Endodermal cell (in vitro differentiated cells): ENCODE measurements around the gene NINL. TPM values are rescaled to one million over a fixed set of nuclear protein-coding genes. Genes with fewer than 3 reads are reported as not detected.

Source experiments
- DNase-seq: peaks from one replicate; pipeline ENCODE4 v3.0.0-alpha.2; 2017
- H3K27ac ChIP-seq: 2 replicates; pipeline ENCODE4 v1.5.1; 2013; ENCODE audit warnings: mild to moderate bottlenecking, low read depth, low read length, moderate library complexity
- H3K27me3 ChIP-seq: 2 replicates; pipeline ENCODE4 v1.6.1; 2013; ENCODE audit warnings: mild to moderate bottlenecking, low read length, moderate library complexity; ENCODE audit not compliant: insufficient read depth, control insufficient read depth, poor library complexity, severe bottlenecking
- H3K36me3 ChIP-seq: 2 replicates; pipeline ENCODE4 v1.7.0; 2013; ENCODE audit warnings: mild to moderate bottlenecking, low read length, moderate library complexity; ENCODE audit not compliant: control insufficient read depth, insufficient read depth
- H3K4me1 ChIP-seq: one replicate; pipeline ENCODE4 v1.7.0; 2013; ENCODE audit warnings: low read length; ENCODE audit not compliant: control insufficient read depth, insufficient read depth
- H3K4me3 ChIP-seq: 2 replicates; pipeline ENCODE4 v1.5.1; 2013; ENCODE audit warnings: mild to moderate bottlenecking, low read length, moderate library complexity
- H3K9ac ChIP-seq: 2 replicates; pipeline ENCODE4 v1.6.1; 2013; ENCODE audit warnings: mild to moderate bottlenecking, low read length, moderate library complexity; ENCODE audit not compliant: poor library complexity, severe bottlenecking; ENCODE audit errors: extremely low read depth
- H3K9me3 ChIP-seq: 2 replicates; pipeline ENCODE4 v1.6.1; 2013; ENCODE audit warnings: mild to moderate bottlenecking, low read length, moderate library complexity; ENCODE audit not compliant: control insufficient read depth
- H3K27ac Mint-ChIP-seq: 2 replicates; pipeline ENCODE4 v1.8.0; 2020; ENCODE audit warnings: mixed read lengths
- H3K27me3 Mint-ChIP-seq: 2 replicates; pipeline ENCODE4 v1.8.0; 2021; ENCODE audit warnings: mild to moderate bottlenecking, mixed read lengths; ENCODE audit not compliant: insufficient read depth
- H3K36me3 Mint-ChIP-seq: 2 replicates; pipeline ENCODE4 v1.8.0; 2020; ENCODE audit warnings: low read depth, mixed read lengths
- H3K4me1 Mint-ChIP-seq: 2 replicates; pipeline ENCODE4 v1.8.0; 2020; ENCODE audit warnings: mixed read lengths
- H3K4me3 Mint-ChIP-seq: 2 replicates; pipeline ENCODE4 v1.8.0; 2020; ENCODE audit warnings: mild to moderate bottlenecking, moderate library complexity, mixed read lengths
- H3K9me3 Mint-ChIP-seq: 2 replicates; pipeline ENCODE4 v1.8.0; 2020; ENCODE audit warnings: mild to moderate bottlenecking, mixed read lengths
- CTCF ChIP-seq: fragments of 200-600 bp; sonication (generic); conservative IDR thresholded peaks from 2 replicates; pipeline ENCODE4 v1.5.0; 2021; ENCODE audit warnings: antibody characterized with exemption, mild to moderate bottlenecking
- WGBS, 2 experiments: methylation state at CpG; one replicate each; pipeline versions ENCODE4 v1.1.5 to v1.1.7; 2013; ENCODE audit warnings: missing lambda C conversion rate in 2 of 2, mixed read lengths in 1 of 2; ENCODE audit not compliant: insufficient coverage in 1 of 2, insufficient read length in 1 of 2; 5-methylcytosine and 5-hydroxymethylcytosine counted together
- total RNA-seq, 2 donors: library from RNA; stranded (reverse); fragmentation: NEBNext Ultra II Directional in 1 of 2; extraction: Animal tissue kit (Norgen Biotek cat#: 25700) in 1 of 2; gene quantifications; 2 replicates in 1 of 2; 3 replicates in 1 of 2; pipeline ENCODE4 v1.2.1, GENCODE V29; 2021

Gene NINL
- total RNA-seq, 2 donors from 2014 or later = 78.5 to 101 TPM

GRCh38 chr20:25490656-25491445 lies 94.5 kb downstream of the NINL start:
- no peak for DNase-seq
- no peaks in the 10 kb centered on the region for H3K27me3 Mint-ChIP-seq
- peaks cover 51% of the 10 kb centered on the region for H3K36me3 Mint-ChIP-seq
- no peak overlapping the region for H3K9ac ChIP-seq
- H3K9me3 ChIP-seq = no peaks in the 10 kb centered on the region
- H3K27ac Mint-ChIP-seq = peak overlapping the region; percentile 52
- H3K27ac ChIP-seq = no peak overlapping the region
- no peak for TF ChIP-seq CTCF
- 94 to 95% methylated on average over 8 to 15 of the region's 15 CpGs for WGBS, 2 experiments
- H3K4me3 ChIP-seq = no peak overlapping the region
- no peak overlapping the region for H3K4me3 Mint-ChIP-seq
- no peaks in the 10 kb centered on the region for H3K4me1 ChIP-seq
- H3K36me3 ChIP-seq = peaks cover 65% of the 10 kb centered on the region
- no peaks in the 10 kb centered on the region for H3K9me3 Mint-ChIP-seq
- no peaks in the 10 kb centered on the region for H3K4me1 Mint-ChIP-seq
- no peaks in the 10 kb centered on the region for H3K27me3 ChIP-seq

DNA sequence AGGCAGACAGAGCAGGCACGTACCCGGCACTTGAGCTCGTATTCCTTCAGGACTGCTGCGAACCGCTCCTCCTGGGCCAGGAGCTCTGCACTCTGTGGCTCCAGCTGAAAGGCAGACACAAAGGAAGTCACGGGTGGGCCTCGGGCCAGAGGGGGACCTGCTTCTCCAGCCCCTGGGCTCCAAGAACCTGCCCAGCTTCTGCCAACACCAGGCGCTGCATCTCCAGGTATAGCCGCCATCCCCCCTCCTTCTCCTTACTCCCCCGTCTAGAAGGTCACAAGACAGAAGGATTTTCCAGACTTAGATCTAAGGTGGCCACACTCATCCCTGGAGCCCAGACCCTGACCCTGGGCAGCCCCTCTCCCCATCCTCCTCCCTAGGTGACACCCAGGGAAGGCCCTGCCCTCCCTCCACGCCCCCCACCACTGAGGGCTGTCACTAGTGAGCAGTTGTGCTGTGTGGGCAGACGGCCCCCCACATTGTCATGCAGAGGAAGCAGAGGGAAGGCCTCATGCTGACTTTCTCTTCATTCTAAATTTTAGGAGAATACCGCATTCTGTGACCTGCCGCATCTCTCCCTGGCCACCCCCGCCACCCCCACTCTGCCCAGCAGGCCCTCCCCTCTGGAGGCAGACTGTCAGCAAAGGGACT lies 96.0 kb downstream of the NINL start:
- Mint-ChIP-seq H3K27me3 (no peaks in the 10 kb centered on the region), H3K4me1 (no peaks in the 10 kb centered on the region), H3K9me3 (no peaks in the 10 kb centered on the region), H3K36me3 (peaks cover 50% of the 10 kb centered on the region), H3K27ac (peak overlapping the region; percentile 49), H3K4me3 (no peak overlapping the region)
- H3K27me3 ChIP-seq = no peaks in the 10 kb centered on the region
- no peak for TF ChIP-seq CTCF
- H3K9ac ChIP-seq = no peak overlapping the region
- no peak for DNase-seq
- H3K4me3 ChIP-seq = no peak overlapping the region
- peaks cover 73% of the 10 kb centered on the region for H3K36me3 ChIP-seq
- H3K9me3 ChIP-seq = no peaks in the 10 kb centered on the region
- peak overlapping the region; percentile 10 for H3K27ac ChIP-seq
- 93 to 100% methylated on average over 5 to 15 of the region's 15 CpGs for WGBS, 2 experiments
- no peaks in the 10 kb centered on the region for H3K4me1 ChIP-seq

DNA sequence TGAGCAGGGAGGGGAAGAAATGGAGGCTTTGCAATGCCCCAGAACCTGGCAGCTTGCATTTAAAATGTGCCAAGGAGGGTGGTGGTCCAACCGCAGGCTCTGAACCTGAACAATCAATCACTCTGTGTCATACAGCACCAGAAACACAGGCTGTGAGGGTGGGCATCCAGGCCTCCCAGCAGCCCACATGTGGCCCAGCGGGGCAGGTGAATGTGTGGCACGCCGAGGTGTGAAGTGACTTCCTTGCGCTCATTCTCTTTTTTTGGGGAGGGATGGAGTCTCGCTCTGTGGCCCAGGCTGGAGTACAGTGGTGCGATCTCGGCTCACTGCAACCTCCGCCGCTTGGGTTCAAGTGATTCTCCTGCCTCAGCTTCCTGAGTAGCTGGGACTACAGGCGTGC lies 97.4 kb downstream of the NINL start:
- H3K4me3 ChIP-seq = no peak overlapping the region
- no peak overlapping the region for H3K27ac Mint-ChIP-seq
- H3K4me1 ChIP-seq = no peaks in the 10 kb centered on the region
- H3K9ac ChIP-seq = no peak overlapping the region
- H3K27me3 Mint-ChIP-seq = no peaks in the 10 kb centered on the region
- no peaks in the 10 kb centered on the region for H3K9me3 ChIP-seq
- peaks cover 57% of the 10 kb centered on the region for H3K36me3 Mint-ChIP-seq
- no peak overlapping the region for H3K4me3 Mint-ChIP-seq
- no peaks in the 10 kb centered on the region for H3K4me1 Mint-ChIP-seq
- no peak overlapping the region for H3K27ac ChIP-seq
- TF ChIP-seq CTCF = no peak
- WGBS, 2 experiments = 89 to 93% methylated on average over 7 to 11 of the region's 11 CpGs
- no peaks in the 10 kb centered on the region for H3K9me3 Mint-ChIP-seq
- no peaks in the 10 kb centered on the region for H3K27me3 ChIP-seq
- no peak for DNase-seq
- peaks cover 75% of the 10 kb centered on the region for H3K36me3 ChIP-seq
